RWPE2 (cell line): ENCODE data around the gene SMURF1.

Experiments
- ATAC-seq: fragments of 200-7000 bp; cut with Tn5 transposase; 3 replicates; pipeline ENCODE4 v1.9.1; 2021; ENCODE audit warnings: low read depth
- DNase-seq: peaks from one replicate; pipeline ENCODE4 v3.0.0-alpha.2; 2020; ENCODE audit warnings: low spot score
- H3K27ac ChIP-seq: fragments of 450-650 bp; 2 replicates; pipeline ENCODE4 v1.5.1; 2017; ENCODE audit warnings: mild to moderate bottlenecking; ENCODE audit not compliant: poor library complexity, severe bottlenecking
- H3K27me3 ChIP-seq: fragments of 250-450 bp; sonication (Bioruptor Pico); 2 replicates; pipeline ENCODE4 v1.5.1; 2021; ENCODE audit warnings: mild to moderate bottlenecking, moderate library complexity; ENCODE audit not compliant: insufficient read depth, poor library complexity, severe bottlenecking
- H3K36me3 ChIP-seq: fragments of 250-450 bp; sonication (Bioruptor Pico); 2 replicates; pipeline ENCODE4 v1.5.1; 2020; ENCODE audit warnings: low read depth, mild to moderate bottlenecking, moderate library complexity
- H3K4me1 ChIP-seq: fragments of 250-450 bp; sonication (Bioruptor Pico); 2 replicates; pipeline ENCODE4 v1.5.1; 2021; ENCODE audit warnings: mild to moderate bottlenecking, moderate library complexity; ENCODE audit not compliant: insufficient read depth, poor library complexity, severe bottlenecking
- H3K4me3 ChIP-seq: fragments of 250-450 bp; sonication (Bioruptor Pico); 2 replicates; pipeline ENCODE4 v1.5.1; 2021; ENCODE audit warnings: mild to moderate bottlenecking, moderate library complexity; ENCODE audit not compliant: severe bottlenecking
- H3K9me3 ChIP-seq: fragments of 250-450 bp; sonication (Bioruptor Pico); 2 replicates; pipeline ENCODE4 v1.5.1; 2021; ENCODE audit warnings: mild to moderate bottlenecking, moderate library complexity; ENCODE audit not compliant: severe bottlenecking
- TF ChIP-seq, protein P1 (sequence below): fragments of 450-650 bp; IDR thresholded peaks from one replicate; pipeline ENCODE4 v1.5.1; 2017; ENCODE audit warnings: mild to moderate bottlenecking, moderate library complexity; ENCODE audit not compliant: poor library complexity, severe bottlenecking

SMURF1 gene

DNA sequence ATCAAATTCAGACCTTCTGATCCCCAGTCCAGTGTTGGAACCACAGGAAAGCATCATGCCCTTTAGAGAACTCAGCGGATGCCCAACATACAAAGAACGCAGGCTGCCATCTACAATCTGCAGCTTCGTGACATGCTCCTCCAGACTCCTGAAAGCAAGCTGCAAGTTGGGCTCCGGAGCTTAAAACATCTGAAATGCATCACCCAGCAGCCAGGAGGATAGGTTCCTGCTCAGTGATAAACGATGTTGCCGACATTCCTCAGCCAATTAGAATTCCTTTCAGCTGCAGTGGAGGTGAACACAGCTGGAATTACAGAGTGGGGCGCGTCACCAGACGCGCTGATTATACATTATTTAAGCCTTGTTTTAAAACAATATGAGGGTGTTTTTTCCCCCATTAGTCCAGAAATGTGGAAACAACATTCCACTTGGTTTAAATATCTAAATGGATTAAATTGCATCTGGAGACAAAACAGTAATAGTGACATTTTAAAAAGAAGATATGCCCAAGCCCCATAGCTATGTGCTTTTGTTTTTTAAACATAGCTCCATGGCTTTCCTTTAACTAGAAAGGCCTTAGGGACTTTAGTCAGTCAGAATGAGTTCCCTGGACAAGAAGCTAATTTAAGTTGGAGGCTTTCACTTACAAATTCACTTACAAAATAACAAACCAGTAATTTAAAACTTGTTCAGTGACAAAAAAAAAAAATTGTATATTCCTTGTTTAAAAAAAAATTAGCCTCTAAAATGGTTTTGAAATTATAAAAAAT lies 6.3 kb downstream of the SMURF1 start:
- no peak overlapping the region for H3K27ac ChIP-seq
- no peak overlapping the region for H3K4me3 ChIP-seq
- no peaks in the 10 kb centered on the region for H3K9me3 ChIP-seq
- peaks cover 58% of the 10 kb centered on the region for H3K4me1 ChIP-seq
- no peaks in the 10 kb centered on the region for H3K36me3 ChIP-seq
- no peak for DNase-seq
- no peak for ATAC-seq
- TF ChIP-seq, protein P1, sequence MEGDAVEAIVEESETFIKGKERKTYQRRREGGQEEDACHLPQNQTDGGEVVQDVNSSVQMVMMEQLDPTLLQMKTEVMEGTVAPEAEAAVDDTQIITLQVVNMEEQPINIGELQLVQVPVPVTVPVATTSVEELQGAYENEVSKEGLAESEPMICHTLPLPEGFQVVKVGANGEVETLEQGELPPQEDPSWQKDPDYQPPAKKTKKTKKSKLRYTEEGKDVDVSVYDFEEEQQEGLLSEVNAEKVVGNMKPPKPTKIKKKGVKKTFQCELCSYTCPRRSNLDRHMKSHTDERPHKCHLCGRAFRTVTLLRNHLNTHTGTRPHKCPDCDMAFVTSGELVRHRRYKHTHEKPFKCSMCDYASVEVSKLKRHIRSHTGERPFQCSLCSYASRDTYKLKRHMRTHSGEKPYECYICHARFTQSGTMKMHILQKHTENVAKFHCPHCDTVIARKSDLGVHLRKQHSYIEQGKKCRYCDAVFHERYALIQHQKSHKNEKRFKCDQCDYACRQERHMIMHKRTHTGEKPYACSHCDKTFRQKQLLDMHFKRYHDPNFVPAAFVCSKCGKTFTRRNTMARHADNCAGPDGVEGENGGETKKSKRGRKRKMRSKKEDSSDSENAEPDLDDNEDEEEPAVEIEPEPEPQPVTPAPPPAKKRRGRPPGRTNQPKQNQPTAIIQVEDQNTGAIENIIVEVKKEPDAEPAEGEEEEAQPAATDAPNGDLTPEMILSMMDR, result no peak
- H3K27me3 ChIP-seq, result no peaks in the 10 kb centered on the region

DNA sequence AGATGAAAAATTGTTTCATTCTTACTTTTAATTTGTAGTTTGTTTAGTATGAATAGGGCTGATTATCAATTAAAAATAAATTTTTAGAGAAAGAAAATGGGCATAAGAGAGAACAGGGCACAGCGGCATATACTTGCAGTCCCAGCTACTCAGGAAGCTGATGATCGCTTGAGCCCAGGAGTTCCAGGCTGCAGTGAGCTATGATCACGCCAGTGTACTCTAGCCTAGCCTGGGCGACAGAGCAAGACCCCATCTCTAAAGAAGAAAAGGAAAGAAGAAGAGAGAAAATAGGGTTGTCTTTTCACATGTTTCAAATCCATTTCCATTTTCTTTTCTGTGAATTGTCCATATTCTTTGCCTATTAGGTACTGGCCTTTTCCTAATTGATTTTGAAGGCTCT lies 8.0 kb downstream of the SMURF1 start:
- H3K27ac ChIP-seq, result peak overlapping the region; percentile 63
- H3K27me3 ChIP-seq, result no peaks in the 10 kb centered on the region
- no peak overlapping the region for H3K4me3 ChIP-seq
- TF ChIP-seq, protein P1, result no peak
- H3K9me3 ChIP-seq, result no peaks in the 10 kb centered on the region
- DNase-seq (no peak), ATAC-seq (no peak)
- peaks cover 57% of the 10 kb centered on the region for H3K4me1 ChIP-seq
- H3K36me3 ChIP-seq, result no peaks in the 10 kb centered on the region

DNA sequence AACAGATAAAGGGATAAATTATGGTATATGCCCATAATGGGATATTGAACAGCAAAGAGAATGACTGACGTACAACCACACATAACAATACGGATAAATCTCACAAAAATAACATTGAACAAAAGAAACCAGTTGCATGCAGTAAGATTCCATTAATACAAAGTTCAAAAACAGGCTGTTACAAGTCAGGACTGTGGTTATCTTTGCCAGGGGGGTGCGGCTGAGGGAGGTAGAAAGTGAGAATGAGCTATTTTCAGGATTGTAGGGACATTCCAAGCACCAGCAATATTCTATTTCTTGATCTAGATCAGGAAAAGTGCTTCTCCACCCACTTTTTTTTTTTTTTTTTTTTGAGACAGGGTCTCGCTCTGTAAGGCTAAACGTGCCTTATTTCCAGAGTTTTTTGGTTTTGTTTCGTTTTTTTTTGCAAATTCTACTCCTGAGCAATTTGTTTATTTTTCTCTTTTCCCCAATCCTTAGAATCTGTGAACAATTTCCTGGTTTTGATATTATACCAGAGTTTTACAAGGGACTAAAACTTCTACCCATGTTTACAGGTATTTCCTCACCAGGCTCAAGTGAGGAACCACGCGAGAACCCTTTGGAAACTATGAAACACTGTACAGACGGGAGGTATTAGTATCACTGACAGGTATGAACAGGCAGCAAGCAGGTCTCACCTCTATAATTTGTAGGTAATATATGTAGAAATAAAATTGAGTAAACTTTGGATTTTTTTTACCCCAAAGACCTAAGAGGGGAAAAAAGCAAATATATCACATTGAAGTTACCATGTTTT lies 9.9 kb downstream of the SMURF1 start:
- ATAC-seq (peak; percentile 79), DNase-seq (no peak)
- no peaks in the 10 kb centered on the region for H3K27me3 ChIP-seq
- TF ChIP-seq, protein P1, result no peak
- no peaks in the 10 kb centered on the region for H3K36me3 ChIP-seq
- no peaks in the 10 kb centered on the region for H3K9me3 ChIP-seq
- peaks cover 58% of the 10 kb centered on the region for H3K4me1 ChIP-seq
- H3K4me3 ChIP-seq, result no peak overlapping the region
- H3K27ac ChIP-seq, result peak overlapping the region; percentile 63

DNA sequence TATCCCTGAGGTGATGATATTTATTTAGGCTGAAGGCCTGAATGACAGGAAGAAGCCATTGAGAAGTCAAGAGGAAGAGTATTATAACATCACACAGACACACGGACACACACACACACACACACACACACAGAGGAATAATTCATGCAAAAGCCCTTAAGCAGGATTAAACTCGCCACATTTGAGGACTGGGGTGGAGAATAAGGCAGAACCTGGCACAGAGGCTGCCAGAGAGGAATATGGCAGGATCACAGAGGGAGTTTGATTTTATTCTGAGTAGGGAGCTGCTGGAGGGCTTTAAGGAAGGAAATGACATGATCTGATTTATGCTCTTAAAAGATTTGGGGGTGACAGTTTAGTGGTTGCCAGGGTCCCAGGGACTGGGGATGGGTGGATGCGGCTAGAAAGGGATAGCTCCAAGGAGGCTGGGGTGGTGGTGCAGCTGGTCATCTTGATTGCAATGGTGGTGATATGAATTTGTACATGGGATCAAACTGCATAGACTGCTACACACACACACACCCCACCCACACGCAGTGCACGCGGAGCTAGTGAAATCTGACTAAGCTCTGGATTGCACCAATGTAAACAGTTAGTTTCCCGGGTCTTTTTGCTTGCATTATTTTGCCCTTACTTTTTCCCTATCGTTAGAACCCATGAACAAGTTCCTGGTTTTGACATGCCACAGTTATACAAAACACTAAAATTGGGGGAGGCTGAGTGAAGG lies 11.2 kb downstream of the SMURF1 start:
- H3K36me3 ChIP-seq, result no peaks in the 10 kb centered on the region
- H3K9me3 ChIP-seq, result no peaks in the 10 kb centered on the region
- H3K4me3 ChIP-seq, result no peak overlapping the region
- no peaks in the 10 kb centered on the region for H3K27me3 ChIP-seq
- ATAC-seq (no peak; the same call in 2 of the 3 replicates), DNase-seq (no peak)
- TF ChIP-seq, protein P1, result no peak
- peaks cover 60% of the 10 kb centered on the region for H3K4me1 ChIP-seq
- peak overlapping the region; percentile 63 for H3K27ac ChIP-seq
